Right lung (tissue), 5 donors: Measurements from ENCODE around the gene LIMS2. TPM values are rescaled to one million over a fixed set of nuclear protein-coding genes. Genes with fewer than 3 reads are reported as not detected.

Experiments used
- DNase-seq, 2 donors: peaks; one replicate each; pipeline ENCODE4 v3.0.0-alpha.2; 2013
- polyA plus RNA-seq, 5 donors: library from polyadenylated mRNA; unstranded; fragments of 120-200 nt; gene quantifications; one replicate each; pipeline versions ENCODE4 v1.2.1 to v1.2.3, GENCODE V29; 2013; ENCODE audit warnings: inconsistent platforms in 1 of 5, low replicate concordance in 1 of 5; ENCODE audit not compliant: insufficient read length in 5 of 5, insufficient read depth in 1 of 5

The LIMS2 gene
- polyA plus RNA-seq, 5 donors: 19.1 to 36.9 (median 25.1) TPM

- no peak for DNase-seq
Measured at GRCh38 chr2:127634626-127635379, 40.5 kb downstream of the LIMS2 start.

- no peak for DNase-seq
Measured at GRCh38 chr2:127634066-127634617, 41.2 kb downstream of the LIMS2 start.

- no peak for DNase-seq
Measured at GRCh38 chr2:127633556-127634065, 41.7 kb downstream of the LIMS2 start.

GRCh38 chr2:127632592-127633489 lies 42.5 kb downstream of the LIMS2 start:
- DNase-seq: no peak

- DNase-seq: no peak
Measured at GRCh38 chr2:127631997-127632581, 43.2 kb downstream of the LIMS2 start.

GRCh38 chr2:127631541-127631996 lies 43.8 kb downstream of the LIMS2 start:
- no peak for DNase-seq

GRCh38 chr2:127630864-127631540 lies 44.3 kb downstream of the LIMS2 start:
- DNase-seq: no peak

GRCh38 chr2:127630096-127630863 lies 45.0 kb downstream of the LIMS2 start:
- no peak for DNase-seq

- no peak for DNase-seq
Measured at GRCh38 chr2:127629637-127630036, 45.7 kb downstream of the LIMS2 start.

- DNase-seq: no peak
Measured at GRCh38 chr2:127628767-127629614, 46.3 kb downstream of the LIMS2 start.

- no peak for DNase-seq
Measured at GRCh38 chr2:127627740-127628571, 47.4 kb downstream of the LIMS2 start.

GRCh38 chr2:127626917-127627739 lies 48.2 kb downstream of the LIMS2 start:
- no peak for DNase-seq

- no peak for DNase-seq
Measured at GRCh38 chr2:127626175-127626574, 49.2 kb downstream of the LIMS2 start.

- no peak for DNase-seq
Measured at GRCh38 chr2:127625572-127625951, 49.8 kb downstream of the LIMS2 start.

- DNase-seq: no peak
Measured at GRCh38 chr2:127624756-127625571, 50.4 kb downstream of the LIMS2 start.

- DNase-seq: no peak
Measured at GRCh38 chr2:127624320-127624755, 51.0 kb downstream of the LIMS2 start.
